HEK293 (cell line): Measurements from ENCODE around the gene TMEM14C.

Experiments used
- CTCF ChIP-seq: fragments of 450-650 bp; formaldehyde crosslinking; IDR thresholded peaks from 2 replicates; pipeline ENCODE4 v1.5.1; 2016; ENCODE audit warnings: missing biosample characterization, missing genetic modification characterization
- YY1 ChIP-seq: fragments of 450-650 bp; formaldehyde crosslinking; IDR thresholded peaks from 2 replicates; pipeline ENCODE4 v1.5.1; 2018; ENCODE audit warnings: missing biosample characterization, missing genetic modification characterization
- ZNF175 ChIP-seq: fragments of 450-650 bp; formaldehyde crosslinking; IDR thresholded peaks from 2 replicates; pipeline ENCODE4 v1.5.1; 2016; ENCODE audit warnings: missing biosample characterization, missing genetic modification characterization
- ZNF221 ChIP-seq: fragments of 450-650 bp; formaldehyde crosslinking; IDR thresholded peaks from 2 replicates; pipeline ENCODE4 v1.5.1; 2017; ENCODE audit warnings: missing biosample characterization, missing genetic modification characterization, borderline replicate concordance
- ZNF747 ChIP-seq: fragments of 450-650 bp; formaldehyde crosslinking; IDR thresholded peaks from 2 replicates; pipeline ENCODE4 v1.5.1; 2016; ENCODE audit warnings: missing biosample characterization, missing genetic modification characterization

- TF ChIP-seq CTCF (tag by site-specific recombination), result no peak
- no peak for TF ChIP-seq ZNF747
- no peak for TF ChIP-seq ZNF221 (tag by site-specific recombination)
- no peak for TF ChIP-seq YY1
- no peak for TF ChIP-seq ZNF175 (tag by site-specific recombination)
Observed at GRCh38 chr6:10759884-10760329, 37.0 kb downstream of the TMEM14C start.
